Myocyte (in vitro differentiated cells): ENCODE measurements around the gene RGP1. TPM values are rescaled to one million over a fixed set of nuclear protein-coding genes. Genes with fewer than 3 reads are reported as not detected.

Experiments used
- DNase-seq: peaks from one replicate; pipeline ENCODE4 v3.0.0-alpha.2; 2012; ENCODE audit warnings: low read depth
- microRNA-seq: library from miRNA; unstranded; fragments of <30 nt; microRNA quantifications from one replicate; pipeline ENCODE4, GENCODE V29; 2016
- total RNA-seq: library from RNA; depleted of rRNA; stranded (reverse); fragments of >200 nt; gene quantifications from 2 replicates; pipeline ENCODE4 v1.2.3, GENCODE V29; 2014

RGP1 gene
- total RNA-seq, 1 donor from 2014 or later, result 15.5 TPM

GRCh38 chr9:35801328-35802128 lies 52.4 kb downstream of the RGP1 start:
- no peak for DNase-seq

- DNase-seq, result no peak
These were observed 57.0 kb downstream of the RGP1 start for GRCh38 chr9:35806101-35806500.

Small RNA genes lying within 50 kb of the gene (microRNA-seq; reads per million reads assigned to microRNA genes)
- 0.48 reads per million for gene MIR6852
- gene MIR6853, result not detected

Other genes starting within 250 kb of the RGP1 start
- gene TESK1, start 144.0 kb upstream of the RGP1 start, total RNA-seq, result 63.5 and 76.8 TPM in 2 replicates
- 2.2 TPM in 2 replicates for gene CD72, start 130.9 kb upstream of the RGP1 start, total RNA-seq
- not detected in 2 replicates for gene SIT1, start 98.4 kb upstream of the RGP1 start, total RNA-seq
- 1,100 and 3,603 TPM in 2 replicates for gene RMRP, start 91.3 kb upstream of the RGP1 start, total RNA-seq
- 9.8 and 14.0 TPM in 2 replicates for gene CCDC107, start 91.0 kb upstream of the RGP1 start, total RNA-seq
- not detected in 2 replicates for gene ARHGEF39, start 84.1 kb upstream of the RGP1 start, total RNA-seq
- gene CA9, start 75.4 kb upstream of the RGP1 start, total RNA-seq, result 0.10 TPM in 1 of 2 replicates, not detected in the other
- gene TPM2, start 59.4 kb upstream of the RGP1 start, total RNA-seq, result 13,316 and 13,583 TPM in 2 replicates
- gene TLN1, start 17.1 kb upstream of the RGP1 start, total RNA-seq, result 219 and 242 TPM in 2 replicates
- gene CREB3, start 16.6 kb upstream of the RGP1 start, total RNA-seq, result 69.1 and 79.9 TPM in 2 replicates
- 31.9 and 34.4 TPM in 2 replicates for gene GBA2, start 59 bp upstream of the RGP1 start, total RNA-seq
- not detected in 2 replicates for gene MSMP, start 5.0 kb downstream of the RGP1 start, total RNA-seq
- gene NPR2, start 42.3 kb downstream of the RGP1 start, total RNA-seq, result 8.2 and 17.3 TPM in 2 replicates
- 3.4 TPM in 2 replicates for gene SPAG8, start 63.0 kb downstream of the RGP1 start, total RNA-seq
- 24.4 and 30.0 TPM in 2 replicates for gene HINT2, start 65.8 kb downstream of the RGP1 start, total RNA-seq
- not detected in 2 replicates for gene FAM221B, start 79.4 kb downstream of the RGP1 start, total RNA-seq
- 6.8 and 8.8 TPM in 2 replicates for gene TMEM8B, start 79.9 kb downstream of the RGP1 start, total RNA-seq
- not detected in 2 replicates for gene OR13J1, start 121.1 kb downstream of the RGP1 start, total RNA-seq
- gene HRCT1, start 156.9 kb downstream of the RGP1 start, total RNA-seq, result 0.37 and 1.5 TPM in 2 replicates
- gene SPAAR, start 160.2 kb downstream of the RGP1 start, total RNA-seq, result not detected in 2 replicates
- not detected in 2 replicates for gene OR2S2, start 208.9 kb downstream of the RGP1 start, total RNA-seq